IMR-90 (cell line): ENCODE results near the gene AARSD1. TPM values are rescaled to one million over a fixed set of nuclear protein-coding genes. Genes with fewer than 3 reads are reported as not detected.
"Not testable (repeated sequence)": the region's sequence is repeated elsewhere in the genome, so short reads cannot be mapped to it uniquely, and the experiment has no call there.

ENCODE experiments used
- ATAC-seq: fragments of 200-7000 bp; cut with Tn5 transposase; 2 replicates; pipeline ENCODE4 v1.9.1; 2020; ENCODE audit warnings: low read depth, mild to moderate bottlenecking, moderate library complexity
- BruUV-seq: library from RNA; stranded (reverse); fragments of 400-500 nt; replicated peaks from 2 replicates; lab custom pipeline; 2021; lab: Mats Ljungman, UMichigan
- CTCF ChIA-PET: fragments of 300-600 bp; formaldehyde crosslinking; extraction: SDS; loops from one replicate; lab custom pipeline; 2021; ENCODE audit warnings: antibody characterized with exemption; lab: Yijun Ruan, JAX
- POLR2A ChIA-PET: fragments of 300-600 bp; sonication (Branson Sonifier 250); formaldehyde crosslinking; loops from one replicate; lab custom pipeline; 2022; ENCODE audit warnings: antibody characterized with exemption; ENCODE audit not compliant: unreplicated experiment; lab: Charles Lee
- DNase-seq: peaks from one replicate; pipeline ENCODE4 v3.0.0; 2013
- H2AFZ ChIP-seq: replicated peaks from 2 replicates; pipeline ENCODE3; 2013; ENCODE audit warnings: low read length, mild to moderate bottlenecking; ENCODE audit not compliant: poor library complexity
- H2AK5ac ChIP-seq: 2 replicates; pipeline ENCODE4 v1.6.1; 2013; ENCODE audit warnings: low read depth, low read length, inconsistent platforms
- H2AK9ac ChIP-seq: replicated peaks from 2 replicates; pipeline ENCODE3; 2013; ENCODE audit warnings: mild to moderate bottlenecking, low read depth, low read length, moderate library complexity; ENCODE audit not compliant: poor library complexity
- H2BK120ac ChIP-seq: 2 replicates; pipeline ENCODE4 v1.6.1; 2013; ENCODE audit warnings: low read depth, low read length, inconsistent platforms
- H2BK15ac ChIP-seq: 3 replicates; pipeline ENCODE4 v1.6.1; 2013; ENCODE audit warnings: low read depth, low read length, inconsistent platforms
- H2BK20ac ChIP-seq: 2 replicates; pipeline ENCODE4 v1.6.1; 2013; ENCODE audit warnings: low read depth, mild to moderate bottlenecking, inconsistent platforms, low read length, moderate library complexity
- H2BK5ac ChIP-seq: 2 replicates; pipeline ENCODE4 v1.6.1; 2013; ENCODE audit warnings: mild to moderate bottlenecking, low read depth, low read length, inconsistent platforms; ENCODE audit not compliant: poor library complexity, severe bottlenecking
- H3K14ac ChIP-seq: replicated peaks from 2 replicates; pipeline ENCODE4 v1.6.1; 2013; ENCODE audit warnings: low read depth, low read length, inconsistent platforms
- H3K18ac ChIP-seq: 2 replicates; pipeline ENCODE4 v1.6.1; 2013; ENCODE audit warnings: low read depth, low read length, control low read depth
- H3K23ac ChIP-seq: 2 replicates; pipeline ENCODE4 v1.6.1; 2013; ENCODE audit warnings: low read depth, low read length, inconsistent platforms
- H3K27ac ChIP-seq: 2 replicates; pipeline ENCODE4 v1.5.1; 2013; ENCODE audit warnings: mild to moderate bottlenecking, control low read depth, low read length; ENCODE audit not compliant: insufficient read depth
- H3K27me3 ChIP-seq: 2 replicates; pipeline ENCODE4 v1.6.1; 2013; ENCODE audit warnings: low read length; ENCODE audit not compliant: control insufficient read depth, insufficient read depth
- H3K36me3 ChIP-seq: 2 replicates; pipeline ENCODE4 v1.6.1; 2013; ENCODE audit warnings: low read length, mixed read lengths; ENCODE audit not compliant: control insufficient read depth, insufficient read depth
- H3K4ac ChIP-seq: 2 replicates; pipeline ENCODE4 v1.6.1; 2013; ENCODE audit warnings: low read depth, low read length, inconsistent platforms
- H3K4me1 ChIP-seq: 2 replicates; pipeline ENCODE4 v1.6.1; 2013; ENCODE audit warnings: low read length, mixed read lengths; ENCODE audit not compliant: control insufficient read depth, insufficient read depth
- H3K4me2 ChIP-seq: 2 replicates; pipeline ENCODE4 v1.6.1; 2013; ENCODE audit warnings: low read depth, mild to moderate bottlenecking, control low read depth, low read length, moderate library complexity
- H3K4me3 ChIP-seq: 2 replicates; pipeline ENCODE4 v1.5.1; 2013; ENCODE audit warnings: low read depth, mild to moderate bottlenecking, control low read depth, low read length, moderate library complexity; ENCODE audit not compliant: insufficient read depth
- H3K56ac ChIP-seq: 2 replicates; pipeline ENCODE4 v1.6.1; 2013; ENCODE audit warnings: low read length, inconsistent platforms; ENCODE audit not compliant: insufficient read depth; ENCODE audit errors: extremely low read depth
- H3K79me1 ChIP-seq, 2 experiments: 2 replicates each; pipeline ENCODE4 v1.6.1; 2013; ENCODE audit warnings: low read length in 2 of 2, inconsistent platforms in 1 of 2, low read depth in 1 of 2
- H3K9ac ChIP-seq: 2 replicates; pipeline ENCODE4 v1.6.1; 2013; ENCODE audit warnings: low read depth, low read length, control low read depth
- H3K9me1 ChIP-seq: 2 replicates; pipeline ENCODE4 v1.6.1; 2013; ENCODE audit warnings: low read length, inconsistent platforms; ENCODE audit not compliant: insufficient read depth
- H3K9me3 ChIP-seq: 2 replicates; pipeline ENCODE4 v1.6.1; 2013; ENCODE audit warnings: low read length; ENCODE audit not compliant: control insufficient read depth, insufficient read depth
- H4K20me1 ChIP-seq: 2 replicates; pipeline ENCODE4 v1.6.1; 2013; ENCODE audit warnings: low read length, inconsistent platforms; ENCODE audit not compliant: insufficient read depth
- H4K5ac ChIP-seq: 2 replicates; pipeline ENCODE4 v1.6.1; 2013; ENCODE audit warnings: mild to moderate bottlenecking, low read depth, low read length, control low read depth
- H4K8ac ChIP-seq, 2 experiments: 2 replicates each; pipeline ENCODE4 v1.6.1; 2013; ENCODE audit warnings: low read depth in 2 of 2, low read length in 2 of 2, control low read depth in 1 of 2, inconsistent platforms in 1 of 2
- H4K91ac ChIP-seq: 2 replicates; pipeline ENCODE4 v1.6.1; 2013; ENCODE audit warnings: low read depth, low read length, inconsistent platforms; ENCODE audit not compliant: insufficient read depth
- POLR2A ChIP-seq: IDR thresholded peaks from 2 replicates; pipeline ENCODE4 v1.6.1; 2012; ENCODE audit warnings: mild to moderate bottlenecking, low read depth, low read length
- WGBS, 2 experiments: methylation state at CpG; one replicate each; pipeline versions ENCODE4 v1.1.5 to v1.1.7; 2013; ENCODE audit warnings: missing lambda C conversion rate in 2 of 2; ENCODE audit not compliant: insufficient read length in 1 of 2; ENCODE audit errors: extremely low coverage in 2 of 2; 5-methylcytosine and 5-hydroxymethylcytosine counted together
- dilution Hi-C: fragments of 300-500 bp; cut with HindIII; formaldehyde crosslinking; loops from one replicate; pipeline ENCODE4 v1.14.3; 2018; ENCODE audit warnings: low sequenced_read_pairs; ENCODE audit not compliant: unreplicated experiment
- in situ Hi-C: fragments of 300-500 bp; cut with MboI; formaldehyde crosslinking; loops from 3 replicates; pipeline ENCODE4 v1.14.3; 2019; ENCODE audit warnings: low sequenced_read_pairs, inconsistent platforms, mixed read lengths
- intact Hi-C: fragments of 100-400 bp; cut with micrococcal nuclease; formaldehyde crosslinking; loops from 2 replicates; pipeline ENCODE4 v1.10.0; 2022
- polyA plus RNA-seq, 3 experiments: library from polyadenylated mRNA; depleted of rRNA; stranded (reverse); fragments of >200 nt; gene quantifications; 2 replicates each; pipeline ENCODE4 v1.2.3, GENCODE V29; 2012; ENCODE audit warnings: low replicate concordance in 1 of 3
- total RNA-seq: library from RNA; depleted of rRNA; stranded (reverse); fragments of >200 nt; gene quantifications from 2 replicates; pipeline ENCODE4 v1.2.3, GENCODE V29; 2012

The AARSD1 gene
- total and polyA plus RNA-seq, 2 of the 4 experiments (the other 2 are of a cell fraction): 55.0 to 58.9 TPM

DNA sequence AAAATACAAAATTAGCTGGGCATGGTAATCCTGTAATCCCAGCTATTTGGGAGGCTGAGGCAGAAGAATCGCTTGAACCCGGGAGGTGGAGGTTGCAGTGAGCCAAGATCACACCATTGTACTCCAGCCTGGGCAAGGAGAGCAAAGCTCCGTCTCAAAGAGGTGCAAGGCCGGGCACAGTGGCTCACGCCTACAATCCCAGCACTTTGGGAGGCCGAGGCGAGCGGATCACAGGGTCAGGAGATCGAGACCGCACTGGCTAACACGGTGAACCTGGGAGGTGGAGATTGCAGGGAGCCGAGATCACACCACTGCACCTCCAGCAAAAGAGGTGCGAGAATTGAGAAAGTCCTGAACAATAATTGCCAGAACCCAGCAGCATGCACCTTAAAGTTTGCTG is 36.6 kb upstream of the AARSD1 start:
- H3K9me3 ChIP-seq, H2AK5ac ChIP-seq, H3K56ac ChIP-seq, H2BK120ac ChIP-seq, H3K9ac ChIP-seq, in situ Hi-C loops, H2BK20ac ChIP-seq, H2AFZ ChIP-seq, H3K4me2 ChIP-seq, CTCF ChIA-PET, BruUV-seq, dilution Hi-C loops, H3K23ac ChIP-seq, intact Hi-C loops, H4K5ac ChIP-seq, H3K14ac ChIP-seq, H2AK9ac ChIP-seq, H3K4me3 ChIP-seq, H3K4me1 ChIP-seq, H4K91ac ChIP-seq, ATAC-seq, H2BK5ac ChIP-seq, DNase-seq, H3K4ac ChIP-seq, H3K27ac ChIP-seq, H2BK15ac ChIP-seq, H3K18ac ChIP-seq, H3K9me1 ChIP-seq, H3K27me3 ChIP-seq, H4K8ac ChIP-seq: not testable (repeated sequence)
- 97% methylated on average over 7 of the region's 13 CpGs; no CpG with 5 or more reads in 1 of the 2 experiments for WGBS, 2 experiments
- peaks cover 12 to 53% of the 10 kb centered on the region in 2 experiments; a peak in 3 of 4 replicates for H3K79me1 ChIP-seq
- H3K36me3 ChIP-seq: peaks cover 37% of the 10 kb centered on the region
- POLR2A ChIA-PET: interaction anchor here (0.6 to 0.7 kb wide), 2 partner anchors 167 to 429 kb away, joined by 3 read pairs; no protein-coding TSS in a partner anchor
- H4K20me1 ChIP-seq: peaks cover 37% of the 10 kb centered on the region
- TF ChIP-seq POLR2A: 0 out of 2 replicates have a peak, but pooled peaks have one; percentile 2
